Endothelial cell of umbilical vein (primary cell): Measurements from ENCODE around the gene XAGE3.
"Not testable (repeated sequence)": the region's sequence is repeated elsewhere in the genome, so short reads cannot be mapped to it uniquely, and the experiment has no call there.

Source experiments
- CTCF ChIP-seq, 2 donors: IDR thresholded peaks; 1 replicate in 1 of 2; 2 replicates in 1 of 2; pipeline ENCODE4 v1.5.1; 2011; ENCODE audit warnings: low read length in 2 of 2, mild to moderate bottlenecking in 2 of 2, moderate library complexity in 2 of 2, control low read depth in 1 of 2, inconsistent platforms in 1 of 2, low read depth in 1 of 2; ENCODE audit not compliant: insufficient read depth in 1 of 2; ENCODE audit errors: extremely low read depth in 1 of 2
- EZH2 ChIP-seq: IDR thresholded peaks from 2 replicates; pipeline ENCODE4 v1.6.1; 2012; ENCODE audit warnings: borderline replicate concordance, low read depth, mild to moderate bottlenecking, moderate library complexity, low read length, inconsistent platforms; ENCODE audit not compliant: severe bottlenecking
- MAX ChIP-seq: IDR thresholded peaks from 2 replicates; pipeline ENCODE4 v1.6.1; 2011; ENCODE audit not compliant: insufficient read depth, insufficient read length
- POLR2A ChIP-seq: IDR thresholded peaks from 2 replicates; pipeline ENCODE4 v1.6.1; 2012; ENCODE audit warnings: low read depth, mild to moderate bottlenecking, control low read depth, low read length
- POLR2AphosphoS5 ChIP-seq: IDR thresholded peaks from 2 replicates; pipeline ENCODE4 v1.6.1; 2012; ENCODE audit warnings: low read depth, mild to moderate bottlenecking, control low read depth, low read length, moderate library complexity; ENCODE audit not compliant: insufficient read depth

GRCh38 chrX:52909313-52909969 is 41.6 kb upstream of the XAGE3 start:
- TF ChIP-seq EZH2; MAX; POLR2AphosphoS5; CTCF (IDR thresholded peaks at IDR 0.05; ENCODE audit: extremely low read depth in 1 of 2, insufficient read depth in 1 of 2, low read depth in 1 of 2, low read length in 2 of 2); POLR2A: not testable (repeated sequence)
